CD14-positive monocyte (primary cell): Measurements from ENCODE around the gene CXCL10. TPM values are rescaled to one million over a fixed set of nuclear protein-coding genes. Genes with fewer than 3 reads are reported as not detected.

ENCODE experiments used
- DNase-seq, 3 donors: peaks; one replicate each; pipeline ENCODE4 v3.0.0-alpha.2; 2011 to 2022
- H2AFZ ChIP-seq: 2 replicates; pipeline ENCODE4 v1.6.0; 2012; ENCODE audit warnings: mild to moderate bottlenecking, low read depth, low read length, inconsistent platforms; ENCODE audit not compliant: insufficient read depth, poor library complexity, severe bottlenecking
- H3K27ac ChIP-seq, 2 donors: 1 replicate in 1 of 2; 2 replicates in 1 of 2; pipeline ENCODE4 v1.5.1; 2012 to 2013; ENCODE audit warnings: low read length in 2 of 2, control low read depth in 1 of 2, inconsistent platforms in 1 of 2, low read depth in 1 of 2, mild to moderate bottlenecking in 1 of 2
- H3K27me3 ChIP-seq, 2 donors: one replicate each; pipeline versions ENCODE4 v1.6.0 to v1.6.1; 2011 to 2013; ENCODE audit warnings: low read length in 2 of 2; ENCODE audit not compliant: control insufficient read depth in 2 of 2, insufficient read depth in 2 of 2
- H3K36me3 ChIP-seq, 2 donors: replicated peaks in 1 of 2; 1 replicate in 1 of 2; 2 replicates in 1 of 2; pipeline versions ENCODE4 v1.5.1 to v1.6.1; 2012 to 2013; ENCODE audit warnings: low read length in 2 of 2, control low read depth in 1 of 2, inconsistent platforms in 1 of 2, mild to moderate bottlenecking in 1 of 2; ENCODE audit not compliant: insufficient read depth in 2 of 2, control insufficient read depth in 1 of 2
- H3K4me1 ChIP-seq, 2 donors: 1 replicate in 1 of 2; 2 replicates in 1 of 2; pipeline versions ENCODE4 v1.5.1 to v1.6.1; 2012 to 2013; ENCODE audit warnings: low read length in 2 of 2, control low read depth in 1 of 2, inconsistent platforms in 1 of 2, mild to moderate bottlenecking in 1 of 2, moderate library complexity in 1 of 2; ENCODE audit not compliant: insufficient read depth in 2 of 2, control insufficient read depth in 1 of 2
- H3K4me2 ChIP-seq: replicated peaks from 2 replicates; pipeline ENCODE3; 2012; ENCODE audit warnings: low read length, moderate library complexity, mild to moderate bottlenecking; ENCODE audit not compliant: poor library complexity, severe bottlenecking; ENCODE audit errors: extremely low read depth
- H3K4me3 ChIP-seq, 3 experiments: fragments of 200-600 bp in 1 of 3; sonication (generic) in 1 of 3; replicated peaks in 1 of 3; 1 replicate in 2 of 3; 2 replicates in 1 of 3; pipeline ENCODE4 v1.5.1; 2011 to 2013; ENCODE audit warnings: low read length in 3 of 3, mild to moderate bottlenecking in 3 of 3, control low read depth in 2 of 3, low read depth in 2 of 3, inconsistent platforms in 1 of 3, moderate library complexity in 1 of 3
- H3K79me2 ChIP-seq: 2 replicates; pipeline ENCODE4 v1.6.0; 2012; ENCODE audit warnings: mild to moderate bottlenecking, control low read depth, inconsistent platforms, low read length, moderate library complexity; ENCODE audit not compliant: insufficient read depth
- H3K9ac ChIP-seq: 2 replicates; pipeline ENCODE4 v1.6.0; 2017; ENCODE audit warnings: low read length, mild to moderate bottlenecking; ENCODE audit not compliant: insufficient read depth, poor library complexity, severe bottlenecking
- H3K9me3 ChIP-seq, 2 donors: replicated peaks in 1 of 2; 1 replicate in 1 of 2; 2 replicates in 1 of 2; pipeline versions ENCODE4 v1.5.1 to v1.6.1; 2012 to 2013; ENCODE audit warnings: low read length in 2 of 2, control low read depth in 1 of 2; ENCODE audit not compliant: control insufficient read depth in 1 of 2, insufficient read depth in 1 of 2
- H4K20me1 ChIP-seq: 2 replicates; pipeline ENCODE4 v1.6.0; 2012; ENCODE audit warnings: mild to moderate bottlenecking, low read length, control low read depth, moderate library complexity; ENCODE audit not compliant: insufficient read depth
- H3K27ac Mint-ChIP-seq, 7 donors: one replicate each; pipeline ENCODE4 v1.8.0; 2020; ENCODE audit warnings: mild to moderate bottlenecking in 7 of 7, mixed read lengths in 7 of 7, moderate library complexity in 6 of 7, inconsistent platforms in 2 of 7
- H3K27me3 Mint-ChIP-seq, 3 donors: one replicate each; pipeline ENCODE4 v1.8.0; 2021 to 2022; ENCODE audit warnings: low read depth in 3 of 3, mild to moderate bottlenecking in 3 of 3, mixed read lengths in 3 of 3, moderate library complexity in 3 of 3, inconsistent platforms in 1 of 3
- H3K36me3 Mint-ChIP-seq, 2 donors: one replicate each; pipeline ENCODE4 v1.8.0; 2020; ENCODE audit warnings: mixed read lengths in 2 of 2, inconsistent platforms in 1 of 2, mild to moderate bottlenecking in 1 of 2
- H3K4me1 Mint-ChIP-seq: one replicate; pipeline ENCODE4 v1.8.0; 2020; ENCODE audit warnings: mild to moderate bottlenecking, mixed read lengths
- H3K4me3 Mint-ChIP-seq, 2 donors: one replicate each; pipeline ENCODE4 v1.8.0; 2020; ENCODE audit warnings: mild to moderate bottlenecking in 2 of 2, mixed read lengths in 2 of 2, moderate library complexity in 1 of 2
- H3K9me3 Mint-ChIP-seq, 7 donors: one replicate each; pipeline ENCODE4 v1.8.0; 2020 to 2022; ENCODE audit warnings: mixed read lengths in 7 of 7, mild to moderate bottlenecking in 6 of 7, moderate library complexity in 6 of 7, inconsistent platforms in 2 of 7
- whole genome bisulfite sequencing: methylation state at CpG from one replicate; pipeline ENCODE4 v1.1.5; 2013; ENCODE audit warnings: missing lambda C conversion rate; ENCODE audit not compliant: insufficient coverage; 5-methylcytosine and 5-hydroxymethylcytosine counted together
- intact Hi-C, 2 donors: fragments of 100-400 bp; cut with micrococcal nuclease; formaldehyde crosslinking; loops; one replicate each; pipeline versions ENCODE4 v1.15.0 to v1.15.1; 2023
- polyA plus RNA-seq, 3 donors: library from polyadenylated mRNA; depleted of rRNA in 1 of 3; unstranded in 2 of 3; stranded (reverse) in 1 of 3; fragments of 300-500 nt in 2 of 3; fragments of >200 nt in 1 of 3; fragmentation: Illumina TruSeq in 2 of 3; gene quantifications; 1 replicate in 2 of 3; 2 replicates in 1 of 3; pipeline ENCODE4 v1.2.3, GENCODE V29; 2012 to 2021
- TF ChIP-seq, protein P1 (sequence below): fragments of 200-600 bp; IDR thresholded peaks from one replicate; pipeline ENCODE4 v1.8.0; 2022; ENCODE audit warnings: antibody characterized with exemption, mild to moderate bottlenecking

The CXCL10 gene
- polyA plus RNA-seq, 3 donors = 5.5 to 16.5 (median 16.3) TPM

- H4K20me1 ChIP-seq = no peaks in the 10 kb centered on the region
- Mint-ChIP-seq H3K4me3 (no peak overlapping the region), H3K27me3 (peaks cover 1 to 7% (median 4%) of the 10 kb centered on the region in 3 donors), H3K4me1 (peaks cover 3% of the 10 kb centered on the region), H3K27ac (no peak overlapping the region), H3K9me3 (no peaks in the 10 kb centered on the region), H3K36me3 (no peaks in the 10 kb centered on the region)
- DNase-seq = peak; percentile 31 to 67 (median 46)
- intact Hi-C loops = loop anchor here (1.0 to 2.0 kb wide), 2 partner anchors 71 to 72 kb away; no protein-coding TSS in a partner anchor
- H2AFZ ChIP-seq = no peak overlapping the region
- no peaks in the 10 kb centered on the region for H3K36me3 ChIP-seq
- H3K9me3 ChIP-seq = no peaks in the 10 kb centered on the region
- no peak overlapping the region for H3K27ac ChIP-seq
- H3K4me2 ChIP-seq = no peak overlapping the region
- H3K79me2 ChIP-seq = peaks cover 1% of the 10 kb centered on the region
- no peak overlapping the region for H3K4me3 ChIP-seq
- H3K27me3 ChIP-seq = peaks cover 0 to 2% of the 10 kb centered on the region in 2 donors
- 11% methylated on average over 2 of the region's 5 CpGs for WGBS
- no peak overlapping the region for H3K9ac ChIP-seq
- TF ChIP-seq, protein P1, sequence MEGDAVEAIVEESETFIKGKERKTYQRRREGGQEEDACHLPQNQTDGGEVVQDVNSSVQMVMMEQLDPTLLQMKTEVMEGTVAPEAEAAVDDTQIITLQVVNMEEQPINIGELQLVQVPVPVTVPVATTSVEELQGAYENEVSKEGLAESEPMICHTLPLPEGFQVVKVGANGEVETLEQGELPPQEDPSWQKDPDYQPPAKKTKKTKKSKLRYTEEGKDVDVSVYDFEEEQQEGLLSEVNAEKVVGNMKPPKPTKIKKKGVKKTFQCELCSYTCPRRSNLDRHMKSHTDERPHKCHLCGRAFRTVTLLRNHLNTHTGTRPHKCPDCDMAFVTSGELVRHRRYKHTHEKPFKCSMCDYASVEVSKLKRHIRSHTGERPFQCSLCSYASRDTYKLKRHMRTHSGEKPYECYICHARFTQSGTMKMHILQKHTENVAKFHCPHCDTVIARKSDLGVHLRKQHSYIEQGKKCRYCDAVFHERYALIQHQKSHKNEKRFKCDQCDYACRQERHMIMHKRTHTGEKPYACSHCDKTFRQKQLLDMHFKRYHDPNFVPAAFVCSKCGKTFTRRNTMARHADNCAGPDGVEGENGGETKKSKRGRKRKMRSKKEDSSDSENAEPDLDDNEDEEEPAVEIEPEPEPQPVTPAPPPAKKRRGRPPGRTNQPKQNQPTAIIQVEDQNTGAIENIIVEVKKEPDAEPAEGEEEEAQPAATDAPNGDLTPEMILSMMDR = peak; percentile 77
- peaks cover 6% of the 10 kb centered on the region in 2 donors for H3K4me1 ChIP-seq
Measured at GRCh38 chr4:75995727-75996126, 27.6 kb downstream of the CXCL10 start.

GRCh38 chr4:75992462-75992861 lies 30.8 kb downstream of the CXCL10 start:
- Mint-ChIP-seq H3K4me1 (peaks cover 28% of the 10 kb centered on the region), H3K9me3 (no peaks in the 10 kb centered on the region), H3K27me3 (peaks cover 1 to 5% (median 2%) of the 10 kb centered on the region in 3 donors), H3K27ac (no peak overlapping the region), H3K36me3 (peaks cover 6 to 10% of the 10 kb centered on the region in 2 donors), H3K4me3 (peak overlapping the region in 1 of 2 donors; percentile 11)
- TF ChIP-seq, protein P1 = no peak
- intact Hi-C loops = loop anchor here in 1 of 2 donors (5.0 kb wide), 1 partner anchor 155 kb away; the partner anchor contains the start of gene NUP54
- Histone ChIP-seq H3K27ac (no peak overlapping the region), H3K9ac (no peak overlapping the region), H3K4me1 (peaks cover 23 to 24% of the 10 kb centered on the region in 2 donors), H3K9me3 (no peaks in the 10 kb centered on the region), H3K79me2 (peaks cover 34% of the 10 kb centered on the region), H3K4me3 (no peak overlapping the region), H3K27me3 (peaks cover 0 to 2% of the 10 kb centered on the region in 2 donors), H3K4me2 (no peak overlapping the region), H4K20me1 (peaks cover 15% of the 10 kb centered on the region), H2AFZ (no peak overlapping the region), H3K36me3 (peaks cover 0 to 6% of the 10 kb centered on the region in 2 donors)
- DNase-seq = no peak
- 100% methylated on average over 1 of the region's 1 CpG for WGBS
